HL-60/S4 treated with phorbol 12-myristate 13-acetate at 8.2 ng/mL for 4 days and 3 days (cell line): Measurements from ENCODE around the gene PRODH2.
"Not testable (repeated sequence)": the region's sequence is repeated elsewhere in the genome, so short reads cannot be mapped to it uniquely, and the experiment has no call there.

Experiments
- in situ Hi-C: fragments of 300-500 bp; cut with MboI; formaldehyde crosslinking; loops from 2 replicates; pipeline ENCODE4 v1.15.0; 2022; ENCODE audit warnings: low sequenced_read_pairs

The PRODH2 gene

GRCh38 chr19:35782589-35782988 lies 30.1 kb downstream of the PRODH2 start:
- in situ Hi-C loops = no loop called here

GRCh38 chr19:35781650-35782049 lies 31.0 kb downstream of the PRODH2 start:
- in situ Hi-C loops = no loop called here

GRCh38 chr19:35780717-35781116 lies 31.9 kb downstream of the PRODH2 start:
- in situ Hi-C loops = no loop called here

- in situ Hi-C loops = no loop called here
Measured at GRCh38 chr19:35780058-35780457, 32.6 kb downstream of the PRODH2 start.

GRCh38 chr19:35779033-35779432 lies 33.6 kb downstream of the PRODH2 start:
- in situ Hi-C loops = no loop called here

- in situ Hi-C loops = no loop called here
Measured at GRCh38 chr19:35777961-35778360, 34.7 kb downstream of the PRODH2 start.

- in situ Hi-C loops = no loop called here
Measured at GRCh38 chr19:35777086-35777841, 35.4 kb downstream of the PRODH2 start.

GRCh38 chr19:35776102-35776788 lies 36.4 kb downstream of the PRODH2 start:
- in situ Hi-C loops = no loop called here

GRCh38 chr19:35775298-35776101 lies 37.1 kb downstream of the PRODH2 start, which contains the start of gene ARHGAP33:
Gene ARHGAP33, plus strand, starts transcription at chr19:35775564. Its CDS starts 95 bp downstream, at chr19:35775659.
- in situ Hi-C loops = no loop called here

- in situ Hi-C loops = no loop called here
Measured at GRCh38 chr19:35775046-35775297, 37.7 kb downstream of the PRODH2 start.

- in situ Hi-C loops = no loop called here
Measured at GRCh38 chr19:35774274-35775045, 38.2 kb downstream of the PRODH2 start.

GRCh38 chr19:35773020-35773806 lies 39.4 kb downstream of the PRODH2 start:
- in situ Hi-C loops = no loop called here

- in situ Hi-C loops = not testable (repeated sequence)
Measured at GRCh38 chr19:35772362-35772761, 40.3 kb downstream of the PRODH2 start.

- in situ Hi-C loops = no loop called here
Measured at GRCh38 chr19:35768082-35768421, 44.6 kb downstream of the PRODH2 start.

GRCh38 chr19:35767288-35768081 lies 45.2 kb downstream of the PRODH2 start:
- in situ Hi-C loops = no loop called here

- in situ Hi-C loops = no loop called here
Measured at GRCh38 chr19:35766571-35767104, 46.0 kb downstream of the PRODH2 start.

GRCh38 chr19:35764432-35765315 lies 48.0 kb downstream of the PRODH2 start:
- in situ Hi-C loops = no loop called here

GRCh38 chr19:35760711-35761349 lies 51.8 kb downstream of the PRODH2 start:
- in situ Hi-C loops = no loop called here
